ENCODE results near the gene XCR1. TPM values are rescaled to one million over a fixed set of nuclear protein-coding genes. Genes with fewer than 3 reads are reported as not detected.

Gene XCR1
- total and polyA plus RNA-seq, 2 experiments from 2014 or later, result not detected

DNA sequence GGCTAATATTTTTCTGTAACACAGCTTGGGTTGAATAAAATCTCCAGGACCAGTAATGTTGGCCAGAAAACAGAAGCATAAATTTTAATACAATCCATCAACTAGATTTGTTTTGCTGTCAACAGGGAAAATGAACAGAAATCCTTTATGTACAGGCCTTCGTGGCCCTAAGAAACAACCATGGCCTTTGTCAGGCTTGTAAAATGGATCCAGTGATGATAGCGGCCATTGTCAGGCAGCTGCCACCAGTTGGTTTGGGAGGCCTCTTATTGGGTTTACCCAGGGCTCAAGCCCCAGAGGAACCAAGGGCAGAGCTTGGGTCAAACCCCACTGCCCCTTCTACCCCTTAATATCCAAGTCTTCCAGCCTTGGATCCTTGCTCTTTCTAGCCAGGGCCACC, 26.1 kb downstream of the XCR1 start (continued):
- TF ChIP-seq JUNB (IDR thresholded peaks at IDR 0.05; ENCODE audit: unreplicated experiment) (no peak), POLR2AphosphoS5 (IDR thresholded peaks at IDR 0.05; ENCODE audit: low read depth) (no peak), EZH2phosphoT487 (IDR thresholded peaks at IDR 0.05; ENCODE audit: unreplicated experiment) (no peak)

DNA sequence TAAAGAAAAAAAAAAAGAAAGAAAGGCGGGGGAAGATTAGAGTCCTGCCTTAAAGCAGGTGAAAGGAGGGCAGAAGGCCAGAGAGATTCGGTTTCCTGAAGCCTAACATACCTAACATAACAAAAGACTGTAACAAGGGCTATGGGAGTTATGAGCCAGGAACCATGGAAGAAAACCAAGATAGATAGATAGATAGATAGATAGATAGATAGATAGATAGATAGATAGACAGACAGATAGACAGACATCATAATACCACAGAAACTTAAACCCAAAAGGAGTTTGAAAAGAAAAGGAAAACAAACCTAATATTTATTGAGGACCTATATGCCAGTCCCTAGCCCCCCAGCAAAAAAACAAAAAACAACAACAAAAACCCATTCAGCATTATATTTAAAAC, 29.3 kb downstream of the XCR1 start:
- Mint-ChIP-seq H3K27me3 (ENCODE audit: insufficient read depth, low read depth, poor library complexity) (peaks cover 4% of the 10 kb centered on the region), H3K4me3 (no peak overlapping the region), H3K4me1 (peaks cover 21% of the 10 kb centered on the region), H3K27ac (no peak overlapping the region), H3K9me3 (no peaks in the 10 kb centered on the region; the same call in 1 of the 3 replicates), H3K36me3 (ENCODE audit: low read depth) (no peaks in the 10 kb centered on the region; the same call in 2 of the 3 replicates)
- Histone ChIP-seq H3K4me2 (no peak overlapping the region), H3K4me1 (ENCODE audit: insufficient read depth) (peaks cover 13% of the 10 kb centered on the region), H3K79me2 (replicated peaks; ENCODE audit: insufficient read depth) (peaks cover 18% of the 10 kb centered on the region), H3K36me3 (ENCODE audit: insufficient read depth) (no peaks in the 10 kb centered on the region), H4K20me1 (replicated peaks; ENCODE audit: insufficient read depth) (no peaks in the 10 kb centered on the region; the same call in 1 of the 2 replicates), H2AFZ (no peak overlapping the region), H3K4me3 (no peak overlapping the region), H3K27me3 (ENCODE audit: insufficient read depth) (peaks cover 7% of the 10 kb centered on the region; the same call in 1 of the 2 replicates), H3K27ac (ENCODE audit: low read depth) (no peak overlapping the region), H3F3A (replicated peaks; ENCODE audit: low read depth) (no peaks in the 10 kb centered on the region), H3K9me2 (ENCODE audit: insufficient read depth) (peaks cover 11% of the 10 kb centered on the region; the same call in 1 of the 2 replicates)
- TF ChIP-seq CREB1 (CRISPR knock-in tag; IDR thresholded peaks at IDR 0.05; ENCODE audit: low read depth) (no peak), ZNF331 (CRISPR knock-in tag; IDR thresholded peaks at IDR 0.05; ENCODE audit: low read depth) (no peak), JUNB (IDR thresholded peaks at IDR 0.05; ENCODE audit: unreplicated experiment) (no peak), ZNF114 (CRISPR knock-in tag; IDR thresholded peaks at IDR 0.05) (no peak), NANOG (IDR thresholded peaks at IDR 0.05; ENCODE audit: borderline replicate concordance) (no peak), POLR2AphosphoS5 (IDR thresholded peaks at IDR 0.05; ENCODE audit: low read depth) (no peak), EZH2 (IDR thresholded peaks at IDR 0.05; ENCODE audit: low read depth, unreplicated experiment) (no peak), EZH2phosphoT487 (IDR thresholded peaks at IDR 0.05; ENCODE audit: unreplicated experiment) (no peak), STAT1 (IDR thresholded peaks at IDR 0.05; ENCODE audit: unreplicated experiment) (no peak)
- TF ChIP-seq, protein P1, sequence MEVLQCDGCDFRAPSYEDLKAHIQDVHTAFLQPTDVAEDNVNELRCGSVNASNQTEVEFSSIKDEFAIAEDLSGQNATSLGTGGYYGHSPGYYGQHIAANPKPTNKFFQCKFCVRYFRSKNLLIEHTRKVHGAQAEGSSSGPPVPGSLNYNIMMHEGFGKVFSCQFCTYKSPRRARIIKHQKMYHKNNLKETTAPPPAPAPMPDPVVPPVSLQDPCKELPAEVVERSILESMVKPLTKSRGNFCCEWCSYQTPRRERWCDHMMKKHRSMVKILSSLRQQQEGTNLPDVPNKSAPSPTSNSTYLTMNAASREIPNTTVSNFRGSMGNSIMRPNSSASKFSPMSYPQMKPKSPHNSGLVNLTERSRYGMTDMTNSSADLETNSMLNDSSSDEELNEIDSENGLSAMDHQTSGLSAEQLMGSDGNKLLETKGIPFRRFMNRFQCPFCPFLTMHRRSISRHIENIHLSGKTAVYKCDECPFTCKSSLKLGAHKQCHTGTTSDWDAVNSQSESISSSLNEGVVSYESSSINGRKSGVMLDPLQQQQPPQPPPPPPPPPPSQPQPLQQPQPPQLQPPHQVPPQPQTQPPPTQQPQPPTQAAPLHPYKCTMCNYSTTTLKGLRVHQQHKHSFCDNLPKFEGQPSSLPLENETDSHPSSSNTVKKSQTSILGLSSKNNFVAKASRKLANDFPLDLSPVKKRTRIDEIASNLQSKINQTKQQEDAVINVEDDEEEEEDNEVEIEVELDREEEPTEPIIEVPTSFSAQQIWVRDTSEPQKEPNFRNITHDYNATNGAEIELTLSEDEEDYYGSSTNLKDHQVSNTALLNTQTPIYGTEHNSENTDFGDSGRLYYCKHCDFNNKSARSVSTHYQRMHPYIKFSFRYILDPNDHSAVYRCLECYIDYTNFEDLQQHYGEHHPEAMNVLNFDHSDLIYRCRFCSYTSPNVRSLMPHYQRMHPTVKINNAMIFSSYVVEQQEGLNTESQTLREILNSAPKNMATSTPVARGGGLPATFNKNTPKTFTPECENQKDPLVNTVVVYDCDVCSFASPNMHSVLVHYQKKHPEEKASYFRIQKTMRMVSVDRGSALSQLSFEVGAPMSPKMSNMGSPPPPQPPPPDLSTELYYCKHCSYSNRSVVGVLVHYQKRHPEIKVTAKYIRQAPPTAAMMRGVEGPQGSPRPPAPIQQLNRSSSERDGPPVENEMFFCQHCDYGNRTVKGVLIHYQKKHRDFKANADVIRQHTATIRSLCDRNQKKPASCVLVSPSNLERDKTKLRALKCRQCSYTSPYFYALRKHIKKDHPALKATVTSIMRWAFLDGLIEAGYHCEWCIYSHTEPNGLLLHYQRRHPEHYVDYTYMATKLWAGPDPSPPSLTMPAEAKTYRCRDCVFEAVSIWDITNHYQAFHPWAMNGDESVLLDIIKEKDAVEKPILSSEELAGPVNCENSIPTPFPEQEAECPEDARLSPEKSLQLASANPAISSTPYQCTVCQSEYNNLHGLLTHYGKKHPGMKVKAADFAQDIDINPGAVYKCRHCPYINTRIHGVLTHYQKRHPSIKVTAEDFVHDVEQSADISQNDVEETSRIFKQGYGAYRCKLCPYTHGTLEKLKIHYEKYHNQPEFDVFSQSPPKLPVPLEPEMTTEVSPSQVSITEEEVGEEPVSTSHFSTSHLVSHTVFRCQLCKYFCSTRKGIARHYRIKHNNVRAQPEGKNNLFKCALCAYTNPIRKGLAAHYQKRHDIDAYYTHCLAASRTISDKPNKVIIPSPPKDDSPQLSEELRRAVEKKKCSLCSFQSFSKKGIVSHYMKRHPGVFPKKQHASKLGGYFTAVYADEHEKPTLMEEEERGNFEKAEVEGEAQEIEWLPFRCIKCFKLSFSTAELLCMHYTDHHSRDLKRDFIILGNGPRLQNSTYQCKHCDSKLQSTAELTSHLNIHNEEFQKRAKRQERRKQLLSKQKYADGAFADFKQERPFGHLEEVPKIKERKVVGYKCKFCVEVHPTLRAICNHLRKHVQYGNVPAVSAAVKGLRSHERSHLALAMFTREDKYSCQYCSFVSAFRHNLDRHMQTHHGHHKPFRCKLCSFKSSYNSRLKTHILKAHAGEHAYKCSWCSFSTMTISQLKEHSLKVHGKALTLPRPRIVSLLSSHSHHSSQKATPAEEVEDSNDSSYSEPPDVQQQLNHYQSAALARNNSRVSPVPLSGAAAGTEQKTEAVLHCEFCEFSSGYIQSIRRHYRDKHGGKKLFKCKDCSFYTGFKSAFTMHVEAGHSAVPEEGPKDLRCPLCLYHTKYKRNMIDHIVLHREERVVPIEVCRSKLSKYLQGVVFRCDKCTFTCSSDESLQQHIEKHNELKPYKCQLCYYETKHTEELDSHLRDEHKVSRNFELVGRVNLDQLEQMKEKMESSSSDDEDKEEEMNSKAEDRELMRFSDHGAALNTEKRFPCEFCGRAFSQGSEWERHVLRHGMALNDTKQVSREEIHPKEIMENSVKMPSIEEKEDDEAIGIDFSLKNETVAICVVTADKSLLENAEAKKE (CRISPR knock-in tag; IDR thresholded peaks at IDR 0.05), result no peak
- TF ChIP-seq, protein P2, sequence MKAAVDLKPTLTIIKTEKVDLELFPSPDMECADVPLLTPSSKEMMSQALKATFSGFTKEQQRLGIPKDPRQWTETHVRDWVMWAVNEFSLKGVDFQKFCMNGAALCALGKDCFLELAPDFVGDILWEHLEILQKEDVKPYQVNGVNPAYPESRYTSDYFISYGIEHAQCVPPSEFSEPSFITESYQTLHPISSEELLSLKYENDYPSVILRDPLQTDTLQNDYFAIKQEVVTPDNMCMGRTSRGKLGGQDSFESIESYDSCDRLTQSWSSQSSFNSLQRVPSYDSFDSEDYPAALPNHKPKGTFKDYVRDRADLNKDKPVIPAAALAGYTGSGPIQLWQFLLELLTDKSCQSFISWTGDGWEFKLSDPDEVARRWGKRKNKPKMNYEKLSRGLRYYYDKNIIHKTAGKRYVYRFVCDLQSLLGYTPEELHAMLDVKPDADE (IDR thresholded peaks at IDR 0.05), result no peak
- TF ChIP-seq, protein P3, sequence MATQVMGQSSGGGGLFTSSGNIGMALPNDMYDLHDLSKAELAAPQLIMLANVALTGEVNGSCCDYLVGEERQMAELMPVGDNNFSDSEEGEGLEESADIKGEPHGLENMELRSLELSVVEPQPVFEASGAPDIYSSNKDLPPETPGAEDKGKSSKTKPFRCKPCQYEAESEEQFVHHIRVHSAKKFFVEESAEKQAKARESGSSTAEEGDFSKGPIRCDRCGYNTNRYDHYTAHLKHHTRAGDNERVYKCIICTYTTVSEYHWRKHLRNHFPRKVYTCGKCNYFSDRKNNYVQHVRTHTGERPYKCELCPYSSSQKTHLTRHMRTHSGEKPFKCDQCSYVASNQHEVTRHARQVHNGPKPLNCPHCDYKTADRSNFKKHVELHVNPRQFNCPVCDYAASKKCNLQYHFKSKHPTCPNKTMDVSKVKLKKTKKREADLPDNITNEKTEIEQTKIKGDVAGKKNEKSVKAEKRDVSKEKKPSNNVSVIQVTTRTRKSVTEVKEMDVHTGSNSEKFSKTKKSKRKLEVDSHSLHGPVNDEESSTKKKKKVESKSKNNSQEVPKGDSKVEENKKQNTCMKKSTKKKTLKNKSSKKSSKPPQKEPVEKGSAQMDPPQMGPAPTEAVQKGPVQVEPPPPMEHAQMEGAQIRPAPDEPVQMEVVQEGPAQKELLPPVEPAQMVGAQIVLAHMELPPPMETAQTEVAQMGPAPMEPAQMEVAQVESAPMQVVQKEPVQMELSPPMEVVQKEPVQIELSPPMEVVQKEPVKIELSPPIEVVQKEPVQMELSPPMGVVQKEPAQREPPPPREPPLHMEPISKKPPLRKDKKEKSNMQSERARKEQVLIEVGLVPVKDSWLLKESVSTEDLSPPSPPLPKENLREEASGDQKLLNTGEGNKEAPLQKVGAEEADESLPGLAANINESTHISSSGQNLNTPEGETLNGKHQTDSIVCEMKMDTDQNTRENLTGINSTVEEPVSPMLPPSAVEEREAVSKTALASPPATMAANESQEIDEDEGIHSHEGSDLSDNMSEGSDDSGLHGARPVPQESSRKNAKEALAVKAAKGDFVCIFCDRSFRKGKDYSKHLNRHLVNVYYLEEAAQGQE (IDR thresholded peaks at IDR 0.05; ENCODE audit: unreplicated experiment), result no peak
- TF ChIP-seq, protein P4, sequence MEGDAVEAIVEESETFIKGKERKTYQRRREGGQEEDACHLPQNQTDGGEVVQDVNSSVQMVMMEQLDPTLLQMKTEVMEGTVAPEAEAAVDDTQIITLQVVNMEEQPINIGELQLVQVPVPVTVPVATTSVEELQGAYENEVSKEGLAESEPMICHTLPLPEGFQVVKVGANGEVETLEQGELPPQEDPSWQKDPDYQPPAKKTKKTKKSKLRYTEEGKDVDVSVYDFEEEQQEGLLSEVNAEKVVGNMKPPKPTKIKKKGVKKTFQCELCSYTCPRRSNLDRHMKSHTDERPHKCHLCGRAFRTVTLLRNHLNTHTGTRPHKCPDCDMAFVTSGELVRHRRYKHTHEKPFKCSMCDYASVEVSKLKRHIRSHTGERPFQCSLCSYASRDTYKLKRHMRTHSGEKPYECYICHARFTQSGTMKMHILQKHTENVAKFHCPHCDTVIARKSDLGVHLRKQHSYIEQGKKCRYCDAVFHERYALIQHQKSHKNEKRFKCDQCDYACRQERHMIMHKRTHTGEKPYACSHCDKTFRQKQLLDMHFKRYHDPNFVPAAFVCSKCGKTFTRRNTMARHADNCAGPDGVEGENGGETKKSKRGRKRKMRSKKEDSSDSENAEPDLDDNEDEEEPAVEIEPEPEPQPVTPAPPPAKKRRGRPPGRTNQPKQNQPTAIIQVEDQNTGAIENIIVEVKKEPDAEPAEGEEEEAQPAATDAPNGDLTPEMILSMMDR (conservative IDR thresholded peaks at IDR 0.05; ENCODE audit: low read depth in 2 of 2), result no peak
- DNase-seq (ENCODE audit: low spot score), result no peak
- no peak for ATAC-seq
